ENCODE measurements around the gene UST.
A peak's percentile ranks its signal among the peaks of the same experiment; 100 is the strongest.
"Not testable (repeated sequence)": the region's sequence is repeated elsewhere in the genome, so short reads cannot be mapped to it uniquely, and the experiment has no call there.

UST gene

DNA sequence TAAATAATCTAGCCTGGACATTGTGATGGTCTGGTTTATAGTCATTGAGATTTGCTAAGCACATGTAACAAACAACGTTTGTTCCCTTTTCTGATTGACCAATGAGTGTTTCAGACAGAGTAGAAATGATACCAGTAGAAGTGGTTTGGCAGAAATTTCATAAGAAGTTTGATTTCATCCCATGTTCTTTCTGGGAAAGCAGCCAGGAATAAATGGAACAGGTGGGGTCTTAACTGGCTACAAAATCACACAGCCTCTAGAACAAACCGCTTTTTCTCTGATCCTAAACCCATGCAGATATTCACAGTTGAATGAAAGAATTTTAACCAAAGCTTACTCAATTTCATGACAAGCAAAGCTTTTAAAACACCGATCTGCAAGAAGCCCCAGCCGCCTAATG is 227.5 kb downstream of the UST start:
- DNase-seq (ENCODE audit: low read depth) = no peak

DNA sequence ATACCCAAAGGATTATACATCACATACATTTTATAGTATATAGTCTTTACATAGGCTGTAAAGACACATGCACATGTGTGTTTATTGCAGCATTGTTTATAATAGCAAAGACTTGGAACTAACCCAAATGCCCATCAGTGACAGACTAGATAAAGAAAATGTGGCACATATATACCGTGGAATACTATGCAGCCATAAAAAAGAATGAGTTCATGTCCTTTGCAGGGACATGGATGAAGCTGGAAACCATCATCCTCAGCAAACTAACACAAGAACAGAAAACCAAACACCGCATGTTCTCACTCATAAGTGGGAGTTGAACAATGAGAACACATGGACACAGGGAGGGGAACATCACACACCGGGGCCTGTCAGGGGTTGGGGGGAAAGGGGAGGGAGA is 231.5 kb downstream of the UST start:
- DNase-seq (ENCODE audit: low read depth) = not testable (repeated sequence)

DNA sequence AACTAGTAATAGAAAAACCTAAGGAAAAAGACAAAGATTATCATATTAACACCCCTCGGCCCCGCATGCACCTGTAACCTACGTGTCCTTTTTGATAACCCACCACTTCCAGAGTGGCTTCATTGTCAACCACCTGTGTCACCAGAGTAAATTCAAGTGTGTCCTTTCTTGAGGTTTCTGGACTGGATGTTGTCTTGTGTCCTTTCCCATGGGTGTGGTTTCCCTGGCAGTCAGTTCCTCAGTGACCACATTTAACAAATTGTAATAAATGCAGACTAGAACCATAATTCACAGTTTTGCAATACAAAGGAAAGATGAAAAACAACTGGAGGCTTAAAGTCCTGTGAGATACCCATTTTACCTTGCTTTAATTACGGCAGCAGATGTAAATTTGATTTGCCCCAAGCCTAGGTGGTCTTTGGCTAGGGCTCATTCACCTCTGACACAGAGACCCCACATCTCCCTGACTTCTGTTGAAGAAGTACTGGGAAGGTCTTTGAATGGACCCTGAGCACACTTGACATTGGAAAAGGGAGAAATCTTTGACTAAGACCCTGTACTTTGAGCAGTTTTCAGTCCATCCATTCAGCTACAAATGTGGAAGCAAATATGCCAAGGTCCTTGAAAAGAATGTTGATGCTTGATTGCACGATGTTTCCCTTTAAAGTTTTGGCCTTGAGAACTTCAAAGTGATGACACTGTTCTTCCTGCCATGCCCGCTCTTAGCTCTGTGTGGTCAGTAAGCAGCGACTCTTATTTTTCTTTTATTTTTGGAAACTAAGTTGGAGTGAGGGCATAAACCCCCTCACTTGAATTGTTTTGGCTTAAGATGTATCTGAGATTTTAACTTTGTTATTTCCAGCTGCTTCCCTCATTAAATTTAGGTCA is 232.4 kb downstream of the UST start:
- DNase-seq (ENCODE audit: low read depth) = no peak

DNA sequence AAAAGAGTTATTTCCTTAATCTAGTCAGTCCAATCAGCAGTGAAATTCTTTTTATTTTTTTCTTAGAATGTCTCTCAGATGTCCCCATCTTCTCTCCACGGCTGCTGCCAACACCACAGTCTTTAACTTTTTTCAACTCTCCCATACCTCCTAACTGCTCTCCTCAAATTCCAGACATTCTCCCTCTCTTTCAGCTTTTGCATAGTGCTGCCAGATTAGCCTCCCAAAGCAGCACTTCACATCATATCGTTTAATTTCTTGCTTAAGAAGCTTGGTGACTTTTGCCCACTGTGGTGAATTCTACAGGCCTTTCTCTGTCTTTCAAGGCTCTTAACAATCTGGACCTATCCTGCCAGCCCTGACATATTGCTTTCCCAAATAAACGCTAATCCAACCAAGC is 233.4 kb downstream of the UST start:
- no peak for DNase-seq (ENCODE audit: low read depth)

DNA sequence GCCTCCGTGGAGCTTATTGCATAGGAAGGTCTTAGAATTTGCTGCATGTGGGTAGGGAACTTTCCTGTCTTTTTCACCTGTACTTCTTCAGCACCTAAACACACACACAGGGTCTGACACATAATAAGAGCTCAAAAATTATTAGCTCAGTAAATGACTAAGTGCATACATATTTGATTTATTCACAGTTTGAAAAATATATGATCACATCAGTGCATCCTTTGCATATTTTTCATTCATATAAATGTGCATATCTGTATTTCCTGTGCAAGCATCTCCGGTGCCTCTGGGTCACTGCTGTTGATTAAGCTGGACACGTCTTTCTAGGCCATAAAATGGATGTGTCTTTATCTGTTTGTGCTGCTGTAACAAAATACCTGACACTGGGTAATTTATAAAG is 234.7 kb downstream of the UST start:
- peak; percentile 24 for DNase-seq (ENCODE audit: low read depth)

DNA sequence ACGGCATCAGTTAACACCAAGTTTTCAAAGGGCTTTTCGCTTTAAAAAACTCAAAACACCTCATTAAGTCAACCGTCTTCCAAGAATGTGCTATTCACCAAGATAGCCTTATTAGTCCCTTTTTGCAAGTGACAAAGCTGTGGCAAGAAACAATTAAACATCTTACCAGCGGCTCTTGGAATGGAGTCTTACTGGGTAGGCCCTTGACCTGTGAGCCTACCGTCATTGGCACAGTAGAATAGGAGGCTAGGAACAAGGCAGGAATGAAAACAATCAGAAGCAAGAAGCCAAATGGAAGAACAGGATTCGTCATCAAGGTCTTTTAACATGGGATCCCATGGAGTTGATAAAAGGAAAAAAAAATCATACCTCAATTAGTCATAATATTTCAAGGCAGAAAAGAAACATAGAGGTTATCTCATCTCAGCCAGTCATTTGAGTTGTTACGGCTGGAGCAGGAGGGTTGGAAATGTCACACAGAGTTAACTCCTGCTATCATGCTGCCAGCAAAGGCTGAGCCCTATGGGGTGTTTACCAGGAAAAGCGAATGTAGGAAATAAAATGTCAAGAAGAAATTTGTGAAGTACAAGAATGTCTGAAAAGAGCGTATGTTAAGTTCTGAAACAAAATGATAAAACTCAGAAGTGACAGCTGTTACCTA is 236.4 kb downstream of the UST start:
- DNase-seq (ENCODE audit: low read depth) = no peak

DNA sequence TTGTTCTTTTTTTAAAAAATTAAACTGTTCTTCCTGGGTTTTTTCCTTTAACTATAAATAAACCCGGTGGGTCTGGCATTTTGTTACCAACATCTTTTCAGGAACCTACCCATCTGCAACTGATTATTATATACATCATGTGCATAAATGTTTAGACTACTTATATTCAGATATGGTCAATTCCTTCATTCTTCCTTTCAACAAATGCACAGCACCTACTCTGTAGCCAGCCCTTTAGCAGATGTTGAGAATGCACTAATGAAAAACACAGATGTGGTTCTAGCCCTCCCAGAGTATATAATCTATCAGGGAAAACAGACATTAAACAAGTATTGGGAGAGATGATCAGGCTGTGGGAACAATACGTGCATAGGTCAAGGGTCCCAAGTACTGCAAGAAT is 237.1 kb downstream of the UST start:
- DNase-seq (ENCODE audit: low read depth) = no peak

DNA sequence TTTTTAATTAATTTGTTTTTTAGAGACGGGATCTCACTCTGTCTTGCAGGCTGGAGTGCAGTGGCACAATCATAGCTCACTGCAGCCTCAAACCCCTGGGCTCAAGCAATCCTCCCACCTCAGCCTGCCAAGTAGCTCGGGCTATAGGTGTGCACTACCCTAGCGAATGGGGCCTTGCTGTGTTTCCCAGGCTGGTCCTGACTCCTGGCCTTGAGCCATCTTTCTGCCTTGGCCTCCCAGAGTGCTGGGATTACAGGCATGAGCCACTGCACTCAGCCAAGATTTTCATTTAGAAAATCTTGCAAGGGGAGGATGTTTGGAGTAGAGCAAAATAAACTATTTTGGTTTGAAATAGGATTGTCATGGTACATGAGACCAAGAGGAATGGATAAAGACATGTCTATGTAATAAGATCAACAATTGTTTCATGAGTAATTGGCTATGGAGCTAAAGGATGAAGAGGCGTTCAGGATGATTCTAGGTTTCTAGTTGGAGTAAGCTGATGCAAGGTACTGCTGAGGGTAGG is 237.8 kb downstream of the UST start:
- DNase-seq (ENCODE audit: low read depth) = no peak

DNA sequence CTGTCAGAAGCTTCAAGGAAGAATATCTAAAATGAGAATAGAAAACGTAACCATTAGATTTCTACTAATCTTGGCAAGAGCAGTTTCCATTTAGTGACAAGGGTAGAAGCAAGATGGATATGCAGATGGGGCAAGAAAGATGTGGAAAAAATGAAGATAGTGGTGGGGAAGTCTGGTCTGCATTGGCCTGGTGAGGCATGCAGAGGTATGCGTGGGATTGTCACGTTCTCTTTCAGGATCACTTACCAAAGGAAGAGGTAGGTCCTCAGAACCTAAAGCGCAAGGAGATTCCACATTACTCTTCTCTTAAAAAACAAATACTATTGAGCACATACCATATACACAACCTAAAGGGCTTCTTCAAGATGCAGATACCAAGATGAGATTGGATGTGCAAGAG is 238.7 kb downstream of the UST start:
- DNase-seq (ENCODE audit: low read depth) = no peak

DNA sequence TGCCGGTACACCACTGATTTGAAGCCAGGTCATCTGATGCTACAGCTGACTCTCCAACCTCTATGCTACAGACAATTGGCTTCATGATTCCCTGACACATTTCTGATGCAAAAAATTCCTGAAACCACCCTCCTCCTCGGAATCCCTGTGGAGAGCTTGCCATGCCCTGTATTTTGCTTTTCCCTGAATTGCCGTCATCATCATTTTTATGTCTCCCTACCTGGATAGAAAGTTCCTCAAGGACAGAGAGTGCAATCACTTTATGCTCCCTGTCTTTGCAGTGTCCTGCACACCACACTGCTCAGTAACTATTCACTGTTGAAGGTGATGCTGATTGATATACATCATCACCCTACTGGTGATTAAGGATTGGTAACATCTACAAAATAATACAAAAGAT is 239.8 kb downstream of the UST start:
- DNase-seq (ENCODE audit: low read depth) = no peak

DNA sequence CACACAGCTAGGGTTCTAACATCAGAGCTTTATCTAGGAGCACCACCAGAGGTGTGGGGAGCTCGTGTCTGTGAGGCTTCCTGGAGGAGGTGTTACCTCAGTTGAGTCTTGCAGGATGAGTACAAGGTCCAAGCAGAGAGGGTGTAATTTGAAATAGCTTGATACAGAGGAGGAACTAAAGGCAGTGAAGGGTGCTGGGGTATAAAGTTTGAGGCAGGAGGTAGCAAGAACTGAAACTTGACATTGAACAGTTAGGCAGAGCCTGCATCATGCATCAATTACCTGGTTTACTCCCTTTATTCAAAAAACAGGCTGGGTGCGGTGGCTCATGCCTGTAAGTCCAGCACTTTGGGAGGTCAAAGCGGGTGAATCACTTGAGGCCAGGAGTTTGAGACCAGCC is 241.2 kb downstream of the UST start:
- no peak for DNase-seq (ENCODE audit: low read depth)

DNA sequence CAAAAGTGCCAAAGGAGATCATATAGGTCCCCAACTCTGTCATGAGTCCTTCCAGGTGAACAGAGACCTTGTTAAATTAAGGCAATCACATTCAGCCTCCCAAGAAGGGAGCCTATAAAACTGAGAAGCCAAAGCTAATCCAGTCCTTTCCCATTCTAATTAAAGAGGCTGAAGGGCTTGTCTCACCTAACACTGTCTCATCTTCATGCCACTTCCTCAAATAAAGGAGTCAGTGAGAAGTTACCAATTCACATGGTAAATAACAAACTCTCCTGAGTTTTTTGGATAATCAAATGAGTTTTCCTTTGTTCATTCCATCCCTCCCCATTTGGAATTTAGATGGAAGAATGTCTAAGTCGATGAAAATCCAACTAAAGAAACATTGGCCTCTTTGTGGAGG is 242.8 kb downstream of the UST start:
- DNase-seq (ENCODE audit: low read depth) = no peak

DNA sequence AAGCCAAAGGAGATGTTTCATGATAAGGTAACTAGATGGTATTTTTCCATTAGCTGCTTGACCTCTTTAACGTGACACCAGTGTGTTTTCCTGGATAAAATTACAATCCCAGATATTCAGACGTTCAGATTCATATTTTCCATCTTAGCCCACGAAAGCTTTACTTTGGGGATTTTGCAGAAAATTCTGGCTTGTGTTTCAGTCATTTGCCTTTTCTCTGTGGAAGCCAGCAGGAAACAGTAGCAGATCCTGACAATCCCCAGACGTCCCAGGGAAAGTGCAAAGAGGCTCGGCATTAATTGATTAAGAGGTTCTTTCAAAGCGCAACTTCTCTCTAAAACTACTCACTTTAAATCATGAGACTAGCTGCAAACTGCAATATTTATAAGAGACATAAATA is 243.6 kb downstream of the UST start:
- DNase-seq (ENCODE audit: low read depth) = no peak

DNA sequence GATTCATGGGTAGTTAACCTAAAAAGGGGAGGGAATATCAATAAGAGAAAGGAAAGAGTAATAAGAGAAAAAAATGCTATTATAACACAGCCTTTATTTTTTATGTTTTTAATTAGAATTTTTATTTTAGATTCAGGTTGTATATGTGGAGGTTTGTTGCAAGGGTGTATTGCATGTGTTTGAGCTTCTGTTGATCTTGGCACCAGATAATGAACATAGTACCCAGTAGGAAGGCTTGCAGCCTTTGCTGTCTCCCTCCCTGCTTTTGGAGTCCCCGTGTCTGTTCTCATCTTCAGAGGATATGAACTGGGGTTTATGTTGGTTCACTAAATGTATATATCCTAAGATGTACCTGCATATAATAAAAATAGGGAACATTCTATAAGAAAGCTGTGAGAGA is 250.0 kb downstream of the UST start:
- no peak for DNase-seq (ENCODE audit: low read depth)

DNA sequence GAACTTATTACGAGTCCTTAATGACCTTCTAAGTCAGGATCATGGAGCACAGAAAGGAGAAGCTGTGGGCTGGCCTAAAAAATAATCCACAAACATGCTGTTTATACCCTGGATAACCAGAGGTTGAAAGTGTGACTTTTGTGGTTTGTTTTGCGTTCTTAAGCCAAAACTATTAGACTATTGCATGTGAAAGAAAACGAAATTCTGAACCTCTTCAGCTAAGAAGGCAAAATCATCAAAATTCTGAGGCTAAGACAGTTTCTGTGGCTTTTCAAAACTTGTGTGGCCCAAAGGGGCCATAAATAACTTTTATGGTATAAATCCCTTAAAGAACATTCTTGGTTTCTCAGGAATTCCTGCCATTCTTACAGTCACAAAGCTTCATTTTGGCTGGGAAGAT is 251.0 kb downstream of the UST start:
- DNase-seq (ENCODE audit: low read depth) = peak; percentile 37

DNA sequence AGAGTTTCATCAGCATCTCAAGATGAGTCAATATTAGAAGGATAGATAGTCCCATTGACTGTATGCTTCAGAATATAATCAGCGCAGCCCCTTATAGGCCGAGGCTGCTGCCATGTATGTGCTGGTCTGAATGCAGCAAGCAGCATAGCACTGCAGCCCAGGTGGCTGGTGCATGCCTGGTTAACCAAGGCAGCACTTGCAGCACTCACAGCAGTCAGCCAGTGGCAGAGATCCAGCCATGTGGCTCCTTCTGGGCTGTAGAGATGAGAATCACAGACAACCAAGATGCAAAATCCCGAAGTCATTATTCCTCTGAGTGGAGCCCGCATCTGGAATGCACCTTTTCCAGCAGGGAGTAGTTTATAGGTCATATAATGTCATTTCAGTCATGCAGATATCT is 251.9 kb downstream of the UST start:
- DNase-seq (ENCODE audit: low read depth) = no peak

DNA sequence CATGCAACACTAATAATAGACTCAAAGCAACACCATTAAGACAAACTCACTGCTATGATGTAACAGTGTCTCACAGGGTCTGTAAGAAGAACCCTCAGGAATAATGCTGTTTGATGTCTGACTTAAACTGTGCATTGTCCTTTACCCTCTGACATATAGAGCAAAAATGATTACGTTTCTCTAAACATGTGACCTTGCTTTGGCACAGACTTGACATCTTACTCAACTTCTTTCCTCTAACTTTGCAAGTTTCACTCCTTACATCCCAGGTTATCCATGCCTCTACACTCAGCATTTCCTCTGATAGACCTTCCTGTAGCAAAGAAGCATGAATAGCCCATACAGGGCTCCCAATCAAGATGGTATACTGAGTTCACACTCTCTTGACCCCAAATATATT is 252.7 kb downstream of the UST start:
- DNase-seq (ENCODE audit: low read depth) = peak; percentile 80

DNA sequence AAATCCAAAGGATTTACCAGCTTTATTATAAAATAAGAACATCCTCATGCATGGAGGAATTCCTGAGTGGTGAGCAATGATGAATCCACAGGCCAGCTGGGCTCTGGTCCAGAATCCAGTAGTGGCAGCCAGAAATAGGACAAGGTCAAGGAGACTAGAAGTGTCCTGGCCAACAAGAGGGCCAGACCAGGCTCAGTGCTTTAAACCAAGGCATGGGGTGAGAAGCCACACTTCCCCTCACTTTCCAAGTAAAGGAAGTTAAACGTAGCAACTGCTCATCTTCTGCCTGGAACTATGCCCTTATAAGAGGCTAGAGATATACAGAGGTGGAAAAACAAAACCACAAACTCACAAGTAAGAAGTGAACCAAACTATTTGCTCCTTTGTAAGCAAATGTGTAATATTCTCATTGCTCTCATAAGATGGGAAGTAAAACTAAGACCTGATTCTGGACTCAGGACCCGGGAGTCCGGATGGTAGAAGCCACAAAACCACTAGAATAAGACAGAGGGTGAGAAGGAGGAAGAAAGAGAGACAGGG is 253.2 kb downstream of the UST start:
- DNase-seq (ENCODE audit: low read depth) = peak; percentile 90

DNA sequence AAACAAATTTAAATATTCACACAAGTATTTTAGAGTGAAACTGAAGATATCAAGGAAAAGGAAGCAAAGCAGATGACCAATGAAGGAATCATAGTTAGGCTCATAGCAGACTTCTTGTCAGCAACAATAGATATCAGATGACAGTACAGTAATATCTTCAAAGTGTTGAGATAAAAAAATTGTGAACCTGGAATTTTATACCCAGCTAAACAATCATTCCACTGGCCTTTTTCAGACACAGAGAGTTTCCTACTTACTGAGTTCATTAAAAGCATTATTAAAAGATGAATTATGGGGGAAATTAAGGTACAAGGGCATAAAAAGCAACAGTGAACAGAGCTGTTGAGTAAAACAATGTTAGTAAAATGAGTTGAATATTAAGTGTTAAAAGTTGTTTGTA is 254.6 kb downstream of the UST start:
- no peak for DNase-seq (ENCODE audit: low read depth)

DNA sequence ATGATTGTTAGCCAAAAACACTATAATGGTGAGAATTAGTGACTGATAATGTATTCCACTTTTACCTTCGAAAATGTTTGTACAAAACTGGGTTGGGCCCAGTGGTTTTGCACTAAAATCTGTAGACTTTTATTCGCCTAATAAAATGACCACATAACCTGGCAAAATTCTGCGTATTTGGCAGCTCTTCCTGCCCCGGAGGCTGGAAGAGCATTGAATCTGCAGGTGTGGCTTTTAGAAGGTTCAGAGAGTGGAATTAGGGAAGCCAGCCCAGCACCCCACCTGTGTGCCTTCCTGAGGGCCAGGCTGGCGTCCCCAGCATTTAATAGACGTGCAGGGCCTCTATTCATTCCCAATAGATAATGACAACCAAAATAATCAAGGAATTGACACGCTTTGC is 256.7 kb downstream of the UST start:
- DNase-seq (ENCODE audit: low read depth) = no peak

DNA sequence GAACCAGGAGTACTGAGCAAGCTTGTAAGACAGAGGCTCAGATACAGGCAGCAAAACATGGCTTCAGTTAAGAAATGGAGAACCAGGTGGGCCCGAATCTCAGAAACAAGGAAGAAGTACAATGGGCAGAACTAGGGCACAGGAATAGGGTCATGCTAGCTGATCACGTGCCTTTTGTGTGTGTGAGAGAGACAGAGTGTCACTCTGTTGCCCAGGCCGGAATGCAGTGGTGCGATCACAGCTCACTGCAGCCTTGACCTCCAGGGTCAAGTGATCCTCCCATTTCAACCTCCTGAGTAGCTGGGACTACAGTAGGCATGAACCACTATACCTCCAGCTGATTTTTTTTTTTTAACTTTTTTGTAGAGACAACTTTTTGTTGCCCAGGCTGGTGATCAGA is 257.8 kb downstream of the UST start:
- DNase-seq (ENCODE audit: low read depth) = no peak

DNA sequence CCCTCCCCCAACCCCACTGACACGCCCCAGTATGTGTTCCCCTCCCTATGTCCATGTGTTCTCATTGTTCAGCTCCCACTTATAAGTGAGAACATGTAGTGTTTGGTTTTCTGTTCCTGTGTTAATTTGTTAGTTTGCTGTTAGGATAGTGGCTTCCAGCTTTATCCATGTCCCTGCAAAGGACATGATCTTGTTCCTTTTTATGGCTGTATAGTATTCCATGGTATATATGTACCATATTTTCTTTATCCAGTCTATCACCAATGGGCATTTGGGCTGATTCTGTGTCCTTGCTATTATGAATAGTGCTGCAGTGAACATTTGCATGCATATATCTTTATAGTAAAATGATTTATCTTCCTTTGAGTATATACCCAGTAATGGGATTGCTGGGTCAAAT is 259.4 kb downstream of the UST start:
- DNase-seq (ENCODE audit: low read depth) = not testable (repeated sequence)

DNA sequence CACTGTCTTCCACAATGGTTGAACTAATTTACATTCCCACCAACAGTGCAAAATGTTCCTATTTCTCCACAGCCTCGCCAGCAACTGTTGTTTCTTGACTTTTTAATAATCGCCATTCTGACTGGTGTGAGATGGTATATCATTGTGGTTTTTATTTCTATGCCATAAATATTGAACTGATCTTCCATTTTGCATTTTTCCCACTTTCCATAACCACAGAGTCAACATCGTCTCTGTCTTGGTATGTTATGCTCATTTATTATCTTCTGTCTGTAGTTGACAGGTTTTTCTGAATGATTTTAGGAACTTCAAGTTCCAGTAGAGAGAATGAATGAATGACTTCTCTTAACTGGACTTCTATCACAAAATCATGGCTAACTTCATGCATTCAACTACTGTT is 259.8 kb downstream of the UST start:
- DNase-seq (ENCODE audit: low read depth) = no peak
